GM18909 (cell line): Measurements from ENCODE around the gene EYS.

ENCODE experiments used
- ATAC-seq: cut with Tn5 transposase; IDR thresholded peaks from one replicate; pipeline ENCODE4 v1.9.1; 2021; ENCODE audit warnings: mild to moderate bottlenecking; ENCODE audit not compliant: unreplicated experiment, poor library complexity

EYS gene

GRCh38 chr6:65259059-65259458 lies 448.0 kb downstream of the EYS start:
- ATAC-seq, result no peak

DNA sequence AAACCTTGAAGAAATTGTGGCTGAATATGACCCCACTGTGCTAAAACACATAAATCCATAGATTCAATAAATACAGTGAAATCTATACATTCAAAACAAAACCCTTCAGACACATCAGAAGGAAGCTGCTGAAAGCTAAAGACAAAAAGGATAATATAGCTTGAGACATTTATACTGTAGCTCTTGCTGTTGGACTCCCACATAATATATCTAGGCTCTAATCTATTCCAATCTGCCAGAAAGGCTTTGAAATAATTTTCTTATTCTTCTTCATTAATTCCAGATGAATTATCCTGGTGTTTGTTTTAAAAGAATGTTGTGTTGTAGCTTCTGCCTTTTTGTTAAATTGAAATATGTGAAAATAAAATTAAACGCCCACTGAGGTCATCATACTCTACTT lies 454.0 kb downstream of the EYS start:
- ATAC-seq, result no peak

- no peak for ATAC-seq
Observed at GRCh38 chr6:65248101-65248610, 458.9 kb downstream of the EYS start.

- ATAC-seq, result no peak
Observed at GRCh38 chr6:65231616-65232015, 475.4 kb downstream of the EYS start.

GRCh38 chr6:65229825-65230224 lies 477.2 kb downstream of the EYS start:
- no peak for ATAC-seq

DNA sequence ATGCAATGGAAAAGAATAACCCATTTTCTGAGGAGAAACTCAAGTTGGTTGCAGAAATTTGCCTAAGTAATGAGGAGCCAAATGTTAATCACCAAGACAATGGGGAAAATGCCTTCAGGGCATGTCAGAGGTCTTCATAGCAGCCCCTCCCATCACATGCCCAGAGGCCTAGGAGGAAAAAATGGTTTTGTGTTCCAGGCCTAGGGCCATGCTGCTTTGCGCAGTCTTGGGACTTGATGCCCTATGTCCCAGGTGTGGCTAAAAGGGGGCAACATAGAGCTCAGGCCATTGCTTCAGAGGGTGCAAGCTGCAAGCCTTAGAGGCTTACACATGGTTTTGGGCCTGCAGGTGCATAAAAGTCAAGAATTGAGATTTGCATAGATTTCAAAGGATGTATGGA lies 485.9 kb downstream of the EYS start:
- no peak for ATAC-seq

DNA sequence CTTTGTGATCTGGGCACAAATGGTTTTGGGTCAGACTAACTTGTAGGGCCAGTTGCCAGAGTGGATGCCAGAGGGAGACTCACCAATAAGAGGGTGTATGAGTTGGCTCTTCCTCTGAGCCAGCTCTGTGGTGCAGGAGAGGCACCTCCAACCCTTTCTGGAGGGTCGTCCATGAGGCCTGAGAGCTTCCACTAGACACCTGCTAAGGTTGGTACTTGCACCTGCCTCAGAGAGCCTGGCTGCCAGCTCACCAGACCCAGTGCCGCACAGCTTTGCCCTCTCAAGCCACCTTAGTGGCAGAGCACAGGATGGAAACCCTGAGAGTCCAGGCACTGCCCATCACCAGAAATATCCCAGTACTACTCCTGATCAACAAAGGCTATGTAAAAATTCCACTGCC lies 504.3 kb downstream of the EYS start:
- ATAC-seq, result no peak

DNA sequence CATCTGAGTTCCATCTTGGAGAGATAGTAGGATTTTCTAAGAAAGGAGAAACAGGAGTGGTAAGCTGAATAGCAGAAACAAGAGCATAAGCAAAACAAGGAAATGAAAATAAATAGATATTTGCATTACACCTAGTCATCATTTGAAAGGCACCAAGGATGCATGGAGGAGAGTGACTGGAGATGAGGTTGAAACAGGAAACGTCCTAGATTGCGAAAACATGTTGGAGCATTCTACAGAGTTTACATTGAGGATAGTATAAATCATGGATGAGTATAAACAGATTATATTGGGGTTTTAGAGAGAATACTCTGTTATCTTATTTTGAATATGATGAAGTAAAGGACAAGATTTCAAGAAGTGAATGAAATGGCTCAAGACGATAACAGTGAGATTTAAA lies 507.3 kb downstream of the EYS start:
- ATAC-seq, result no peak

GRCh38 chr6:65199121-65199520 lies 507.9 kb downstream of the EYS start:
- no peak for ATAC-seq

DNA sequence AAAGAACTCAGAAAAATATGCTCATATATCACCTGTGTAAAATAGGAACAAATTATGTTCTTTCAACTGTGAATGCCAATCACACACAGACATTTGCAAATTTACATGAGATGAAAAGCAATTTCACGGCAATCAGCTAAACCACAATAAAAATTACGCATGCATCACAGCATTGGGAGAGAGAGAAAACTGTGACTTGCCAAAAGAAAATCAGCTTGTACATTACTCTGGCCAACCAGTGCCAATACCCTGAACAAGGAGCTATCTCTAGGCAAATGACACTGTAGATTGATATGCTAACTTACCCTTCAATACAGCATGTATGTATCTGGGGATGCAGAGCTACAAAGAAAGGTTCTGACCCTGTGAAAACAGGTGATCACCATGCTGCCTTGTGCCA lies 515.6 kb downstream of the EYS start:
- ATAC-seq, result no peak

DNA sequence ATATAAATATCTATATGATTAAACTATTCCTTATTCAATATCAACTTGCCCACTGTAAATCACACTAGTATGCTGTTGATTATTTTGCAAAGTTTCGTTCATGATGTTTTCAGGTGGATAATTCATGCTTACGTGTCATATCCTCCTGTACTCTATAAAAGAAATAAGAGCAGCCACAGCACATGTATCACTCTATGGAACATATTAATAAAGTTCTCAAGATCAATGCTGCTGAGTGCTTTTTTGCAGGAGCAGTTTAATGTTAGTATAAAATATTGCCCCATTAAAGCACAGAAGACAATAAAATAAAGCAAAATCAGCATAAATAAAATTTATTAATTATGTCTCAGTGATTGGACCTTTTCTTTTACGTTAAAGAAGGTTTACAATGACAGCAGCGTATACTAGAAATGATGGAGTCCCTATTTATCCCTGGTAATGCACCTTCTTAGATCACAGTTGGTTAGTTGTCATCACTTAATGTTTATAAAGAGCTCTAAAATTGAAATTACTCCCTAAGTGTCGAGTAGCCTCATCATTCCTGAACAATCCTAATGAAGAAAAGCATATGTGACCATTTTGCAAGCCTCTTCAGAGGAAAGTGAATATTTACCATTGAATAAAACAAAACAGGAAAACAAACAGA lies 517.7 kb downstream of the EYS start:
- ATAC-seq, result no peak

GRCh38 chr6:65186826-65187225 lies 520.2 kb downstream of the EYS start:
- no peak for ATAC-seq

DNA sequence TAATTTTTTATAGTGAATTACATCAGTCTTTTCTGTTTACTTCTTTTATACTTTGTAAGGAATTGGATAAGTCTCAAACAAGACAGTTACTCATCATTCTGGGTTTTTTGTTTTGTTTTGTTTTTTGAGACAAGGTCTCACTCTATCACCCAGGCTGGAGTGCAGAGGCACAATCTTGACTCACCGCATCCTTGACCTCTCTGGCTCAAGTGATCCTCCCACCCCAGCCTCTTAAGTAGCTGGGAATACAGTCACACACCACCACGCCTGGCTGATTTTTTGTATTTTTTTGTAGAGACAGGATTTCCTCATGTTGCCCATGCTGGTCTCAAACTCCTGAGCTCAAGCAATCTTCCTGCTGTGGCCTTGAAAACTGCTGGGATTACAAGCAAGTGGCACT lies 524.3 kb downstream of the EYS start:
- ATAC-seq, result no peak

DNA sequence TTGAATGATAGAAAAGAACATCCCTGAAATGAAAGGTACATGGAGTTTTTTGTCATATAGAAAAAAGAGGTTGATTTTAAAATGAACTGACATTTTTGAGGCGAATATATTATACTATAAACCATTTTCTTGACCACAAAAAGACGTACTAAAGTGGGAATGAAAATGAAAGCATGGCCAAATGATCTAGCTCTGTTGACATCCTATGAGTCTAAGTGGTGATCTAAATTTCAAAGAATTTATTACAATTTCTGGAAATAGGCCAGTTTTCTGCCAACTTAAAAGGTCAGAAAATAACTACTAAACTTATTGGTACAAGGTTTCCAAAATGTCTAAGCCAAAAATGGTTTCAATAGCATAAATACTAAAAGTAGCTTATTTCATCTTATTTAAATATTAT lies 536.8 kb downstream of the EYS start:
- ATAC-seq, result no peak

- ATAC-seq, result no peak
Observed at GRCh38 chr6:65161661-65162060, 545.4 kb downstream of the EYS start.

DNA sequence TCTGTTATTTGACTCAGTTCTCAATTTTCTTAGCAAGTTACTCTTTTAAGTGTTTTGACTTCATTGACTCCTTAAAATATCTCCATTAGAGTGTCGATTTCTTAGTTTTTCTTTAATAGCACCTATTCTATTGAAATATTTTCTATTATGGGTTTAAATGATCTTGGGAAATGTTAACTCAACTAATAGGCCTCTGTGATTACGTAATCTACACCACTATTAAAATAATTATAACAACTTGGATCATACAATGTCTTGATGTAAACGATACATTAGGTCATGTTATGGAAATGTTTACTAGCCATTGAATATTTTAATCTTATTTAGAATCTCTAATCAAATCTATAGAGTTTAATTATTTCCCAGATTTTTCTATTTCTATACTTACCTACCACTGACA lies 550.0 kb downstream of the EYS start:
- ATAC-seq, result no peak

GRCh38 chr6:65155083-65155482 lies 551.9 kb downstream of the EYS start:
- no peak for ATAC-seq

- ATAC-seq, result no peak
Observed at GRCh38 chr6:65149841-65150240, 557.2 kb downstream of the EYS start.

DNA sequence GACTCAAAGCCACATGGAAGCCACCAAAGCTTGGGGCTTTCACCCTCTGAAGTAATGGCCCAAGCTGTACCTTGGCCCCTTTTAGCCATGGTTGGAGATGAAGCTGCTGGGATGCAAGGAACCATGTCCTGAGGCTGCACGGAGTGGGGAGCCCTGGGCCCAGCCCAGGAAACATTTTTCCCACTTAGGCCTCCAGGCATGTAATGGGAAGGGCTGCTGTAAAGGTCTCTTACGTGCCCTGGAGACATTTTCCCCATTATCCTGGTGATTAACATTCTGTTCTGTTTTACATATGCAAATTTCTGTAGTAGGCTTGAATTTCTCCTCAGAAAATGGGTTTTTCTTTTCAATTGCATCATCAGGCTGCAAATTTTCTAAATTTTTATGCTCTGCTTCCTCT lies 558.2 kb downstream of the EYS start:
- ATAC-seq, result no peak

DNA sequence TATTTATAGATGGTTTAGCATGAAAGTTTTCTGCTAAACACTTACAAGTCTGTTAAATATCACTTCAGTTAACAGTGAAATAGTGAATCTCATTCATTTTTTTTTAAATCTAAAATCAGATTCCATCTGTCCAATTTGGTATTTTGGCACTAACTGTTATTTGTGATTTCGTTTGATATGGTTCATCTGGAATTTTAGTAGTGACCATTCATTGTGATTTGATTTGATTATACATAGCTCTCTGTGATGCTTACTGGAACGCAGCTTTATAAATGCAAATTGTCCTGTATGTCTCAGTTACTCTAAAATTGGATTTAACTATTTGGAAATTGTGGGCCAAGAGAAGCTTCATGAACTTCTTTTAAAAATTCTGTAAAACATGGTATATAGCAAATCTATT lies 571.5 kb downstream of the EYS start:
- no peak for ATAC-seq

GRCh38 chr6:65126667-65127066 lies 580.4 kb downstream of the EYS start:
- no peak for ATAC-seq

GRCh38 chr6:65123521-65123920 lies 583.5 kb downstream of the EYS start:
- no peak for ATAC-seq
